GM19023 (cell line): ENCODE measurements around the gene DNAJB8.

Source experiments
- ATAC-seq: cut with Tn5 transposase; IDR thresholded peaks from one replicate; pipeline ENCODE4 v1.9.1; 2021; ENCODE audit warnings: mild to moderate bottlenecking, moderate library complexity; ENCODE audit not compliant: unreplicated experiment

Gene DNAJB8

DNA sequence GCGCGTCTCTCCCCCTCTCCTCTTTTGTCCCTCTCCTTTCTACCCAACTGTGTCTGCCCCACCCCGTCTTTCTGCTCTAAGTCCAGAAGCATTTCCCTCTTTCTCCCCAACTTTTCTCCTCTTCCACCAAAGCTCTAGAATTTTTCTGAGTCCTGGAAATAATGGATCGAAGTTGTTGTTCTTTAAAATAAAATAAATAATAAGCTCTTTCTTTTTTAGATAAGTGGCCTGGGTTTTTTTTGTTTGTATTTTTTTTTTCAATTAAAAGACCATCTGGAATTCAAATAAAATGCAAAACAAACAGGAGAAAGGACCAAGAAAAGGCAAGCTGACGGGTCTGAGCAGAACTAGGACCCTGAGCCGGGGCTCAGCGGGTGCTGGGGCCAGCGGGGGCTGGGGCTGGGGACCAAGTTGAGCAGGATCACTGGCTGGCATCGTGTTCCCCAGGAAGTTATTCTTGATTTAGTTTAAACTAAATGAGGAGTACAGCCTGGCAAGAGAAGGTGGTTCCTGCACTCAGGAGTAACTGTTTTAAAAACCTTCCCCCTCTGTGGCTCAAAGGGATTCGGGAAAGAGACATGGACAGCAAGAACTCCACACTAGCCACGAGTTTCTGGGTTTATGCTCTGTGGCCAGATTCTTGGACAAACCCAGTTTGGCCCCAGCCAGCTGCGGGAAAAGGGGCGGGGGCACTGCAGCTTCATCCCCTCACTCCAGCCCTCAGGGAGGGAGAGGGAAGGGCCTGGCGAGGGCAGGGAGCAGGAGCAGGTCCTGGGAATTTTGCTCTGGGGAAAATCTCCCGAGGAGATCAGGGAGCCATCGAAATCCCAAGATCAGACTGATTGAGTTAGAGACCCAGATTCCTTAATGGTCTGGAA, 18.0 kb upstream of the DNAJB8 start:
- no peak for ATAC-seq

DNA sequence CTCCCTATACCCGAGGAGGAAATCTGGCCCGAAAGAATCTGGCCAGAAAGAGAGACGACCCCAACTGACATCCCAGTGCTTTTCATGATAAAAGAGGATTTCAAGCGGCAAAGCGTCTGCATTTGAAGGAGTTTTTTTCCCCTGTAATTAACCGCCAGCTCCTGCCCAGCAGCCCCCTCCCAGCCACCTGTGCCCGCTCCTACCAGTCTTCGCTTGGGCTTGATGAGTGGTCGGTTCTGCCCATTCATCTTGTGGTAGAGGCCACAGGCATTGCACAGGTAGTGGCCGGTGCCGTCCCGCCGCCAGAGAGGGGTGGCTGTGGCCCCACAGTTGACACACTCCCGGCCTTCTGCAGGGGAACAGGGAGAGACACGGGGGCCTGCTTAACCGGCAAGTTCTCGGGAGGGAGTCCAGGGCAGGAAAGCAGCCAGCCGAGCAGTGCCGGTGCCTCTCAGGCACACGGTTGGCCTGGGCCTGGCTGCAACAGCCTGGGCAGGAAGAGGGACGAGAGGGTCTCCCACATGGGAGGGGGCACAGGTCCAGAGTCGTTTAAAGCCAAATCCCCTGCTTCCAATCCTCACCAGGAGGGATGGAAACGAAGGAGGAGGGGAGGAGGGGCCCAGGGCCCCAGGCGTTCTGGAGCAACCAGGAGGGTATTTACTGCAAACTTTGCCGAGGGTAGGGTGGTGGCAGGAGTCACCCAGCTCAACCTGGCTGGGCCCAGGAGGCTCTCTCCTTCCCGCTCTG, 17.1 kb upstream of the DNAJB8 start:
- ATAC-seq, result no peak

DNA sequence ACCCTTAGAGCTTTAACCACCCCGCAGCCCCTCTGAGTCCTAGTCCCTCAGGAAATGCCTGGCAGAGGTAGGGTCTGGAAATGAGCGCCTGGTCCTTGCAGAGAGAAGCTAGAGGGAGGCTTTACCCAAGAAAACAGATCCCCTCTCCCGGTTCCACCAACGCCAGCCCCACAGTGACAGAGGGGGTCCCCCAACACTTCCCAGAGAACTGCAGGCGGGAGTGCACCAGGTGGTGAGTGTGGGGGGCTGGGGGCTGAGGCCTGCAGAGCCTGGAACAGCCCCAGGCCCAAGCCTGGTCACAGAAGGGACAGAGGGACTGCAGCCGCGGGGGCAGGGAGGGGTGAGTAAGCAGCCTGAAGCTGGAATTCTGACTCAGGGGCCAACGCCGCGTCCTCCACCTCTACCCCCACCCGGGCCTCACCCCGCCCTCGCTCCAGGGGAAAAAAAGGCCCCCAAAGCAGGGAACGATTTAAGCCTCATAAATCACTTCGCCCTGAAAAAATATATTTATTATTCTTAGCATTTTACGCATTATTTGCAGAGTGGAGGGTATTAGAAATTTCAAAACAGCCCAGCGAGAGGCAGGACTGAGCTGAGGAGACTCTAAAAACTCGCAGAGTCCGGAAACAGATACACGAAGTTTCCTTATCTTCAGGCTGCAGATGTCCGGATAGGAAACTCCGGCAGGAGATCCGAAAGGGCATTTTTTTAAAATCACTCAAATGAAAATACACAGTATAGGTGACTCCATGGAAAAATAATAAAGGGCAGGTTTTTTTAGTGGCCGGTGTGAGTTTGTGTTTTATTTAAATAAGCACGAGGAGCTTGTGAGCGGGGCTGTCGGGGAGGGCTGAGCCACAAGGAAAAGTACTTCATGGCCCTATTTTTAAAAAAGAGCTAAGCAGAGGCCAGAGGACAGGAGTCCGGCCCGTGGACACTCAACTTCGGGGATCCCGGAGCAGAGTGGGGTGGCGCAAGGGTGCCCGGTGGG, 16.3 kb upstream of the DNAJB8 start:
- ATAC-seq, result no peak

DNA sequence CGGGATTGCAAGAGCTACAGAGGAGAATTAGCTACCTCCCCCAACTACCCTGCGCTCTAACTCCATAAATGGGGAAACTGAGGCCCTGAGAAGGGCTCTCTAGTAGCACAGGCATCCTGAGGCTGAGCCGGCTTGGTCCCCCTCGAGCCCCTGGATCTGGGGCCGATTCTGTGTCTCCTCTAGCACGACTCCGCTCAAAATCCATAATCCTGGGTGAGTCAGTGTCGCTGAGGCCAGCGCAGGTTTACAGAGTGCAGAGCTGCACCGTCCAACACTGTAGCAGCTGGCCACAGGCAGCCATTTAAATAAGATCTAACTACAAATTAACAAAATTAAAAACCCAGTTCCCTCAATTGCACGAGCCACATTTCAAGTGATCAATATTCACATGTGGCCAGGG, 15.5 kb upstream of the DNAJB8 start:
- no peak for ATAC-seq

DNA sequence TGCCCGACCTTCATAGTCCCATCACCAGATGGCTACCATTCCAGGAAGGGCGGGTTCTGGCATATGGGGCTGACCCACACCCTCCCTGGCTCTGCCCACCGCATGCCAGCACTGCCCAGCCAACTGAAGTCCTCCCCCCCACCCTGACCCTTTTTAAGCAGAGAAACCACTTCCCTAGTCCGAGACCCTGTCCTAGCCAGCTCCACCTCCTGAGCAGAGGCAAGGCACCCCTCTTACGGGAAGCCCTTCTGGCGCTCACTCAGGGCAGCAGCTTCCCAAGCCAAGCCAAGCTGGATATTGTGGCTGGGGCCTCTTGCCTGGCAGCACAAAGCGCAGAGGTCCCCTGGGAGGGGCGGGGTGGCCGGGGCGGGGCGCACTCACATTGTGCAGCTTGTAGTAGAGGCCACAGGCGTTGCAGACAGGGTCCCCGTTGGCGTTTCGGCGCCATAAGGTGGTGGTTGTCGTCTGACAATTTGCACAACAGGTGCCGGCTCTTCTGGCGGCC, 14.8 kb upstream of the DNAJB8 start:
- no peak for ATAC-seq

DNA sequence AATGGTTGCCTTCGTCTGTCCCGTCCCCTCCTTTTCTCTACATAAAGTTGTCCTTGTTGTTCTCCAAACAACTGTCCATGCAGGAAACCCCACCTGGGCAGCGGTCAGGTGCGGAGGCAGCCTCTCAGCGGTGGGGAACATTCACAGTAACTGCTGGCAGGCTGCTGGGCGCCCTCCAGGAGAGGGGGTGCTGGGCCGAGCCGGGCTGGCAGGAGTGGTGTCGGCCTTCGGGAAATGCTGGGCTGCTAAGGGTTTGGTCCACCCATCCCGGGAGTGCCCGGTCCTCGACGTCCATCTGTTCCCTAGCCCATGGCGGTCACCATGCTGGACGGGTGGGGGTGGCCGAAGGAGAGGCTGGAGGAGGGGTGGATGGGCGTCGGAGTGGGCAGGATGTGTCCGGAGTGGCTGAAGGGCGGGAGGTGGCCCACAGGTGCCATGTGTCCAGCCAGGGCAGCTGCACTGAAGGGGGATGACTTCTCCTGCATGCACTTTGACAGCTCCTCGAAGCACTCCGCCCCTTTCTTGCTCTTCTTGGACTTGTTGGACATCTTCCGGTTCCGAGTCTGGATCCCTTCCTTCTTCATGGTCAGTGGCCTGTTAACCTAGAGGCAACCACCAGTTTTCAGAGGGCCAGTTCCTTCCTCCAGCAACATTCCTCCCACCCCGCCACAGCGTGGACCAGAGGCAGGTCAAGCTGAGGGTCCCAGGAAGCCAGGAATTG, 14.2 kb upstream of the DNAJB8 start:
- ATAC-seq, result no peak

DNA sequence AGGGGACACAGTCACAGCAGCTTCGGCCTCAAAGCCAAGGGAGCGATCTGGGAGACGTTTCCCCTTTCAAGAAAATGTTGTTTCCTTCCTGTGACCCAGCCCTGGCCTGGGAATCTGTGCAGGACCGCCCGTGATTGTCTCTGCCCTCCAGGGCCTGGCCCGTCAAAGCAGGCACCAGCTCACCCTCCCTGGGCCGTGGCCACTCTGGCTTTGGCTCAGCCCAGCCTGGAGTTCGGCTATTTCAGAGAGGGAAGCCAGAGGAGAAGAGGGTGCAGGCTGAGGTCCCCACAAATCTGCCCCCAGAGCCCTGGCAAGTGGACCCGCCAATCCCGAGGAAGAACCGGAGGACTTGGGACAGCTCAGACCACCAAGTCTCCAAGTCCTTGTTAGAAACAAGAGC, 13.6 kb upstream of the DNAJB8 start:
- no peak for ATAC-seq

DNA sequence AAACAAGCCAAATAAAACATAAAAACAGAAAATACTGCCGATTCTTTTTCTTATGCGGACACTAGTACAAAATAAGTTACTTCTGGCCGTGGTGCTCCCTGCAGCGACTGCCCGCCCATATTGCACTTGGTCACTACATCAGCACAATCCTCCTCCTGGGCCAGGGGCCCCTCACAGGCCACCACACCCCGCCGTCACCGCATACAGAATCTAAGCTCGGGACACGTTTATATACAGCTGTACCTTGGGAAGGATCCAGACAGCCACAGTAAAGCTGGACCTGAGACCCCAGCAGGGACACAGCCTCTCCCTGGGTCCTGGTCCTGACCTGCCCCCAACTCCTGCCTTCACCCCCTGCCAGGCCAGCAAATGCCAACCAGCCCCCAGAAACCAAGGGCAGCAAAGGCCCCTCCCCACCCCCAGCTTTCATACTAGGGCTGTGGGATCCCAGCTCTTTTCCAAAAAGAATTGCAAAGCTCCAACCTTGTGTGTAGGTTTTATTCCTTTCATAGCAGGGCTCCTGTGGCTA, 12.9 kb upstream of the DNAJB8 start:
- no peak for ATAC-seq

DNA sequence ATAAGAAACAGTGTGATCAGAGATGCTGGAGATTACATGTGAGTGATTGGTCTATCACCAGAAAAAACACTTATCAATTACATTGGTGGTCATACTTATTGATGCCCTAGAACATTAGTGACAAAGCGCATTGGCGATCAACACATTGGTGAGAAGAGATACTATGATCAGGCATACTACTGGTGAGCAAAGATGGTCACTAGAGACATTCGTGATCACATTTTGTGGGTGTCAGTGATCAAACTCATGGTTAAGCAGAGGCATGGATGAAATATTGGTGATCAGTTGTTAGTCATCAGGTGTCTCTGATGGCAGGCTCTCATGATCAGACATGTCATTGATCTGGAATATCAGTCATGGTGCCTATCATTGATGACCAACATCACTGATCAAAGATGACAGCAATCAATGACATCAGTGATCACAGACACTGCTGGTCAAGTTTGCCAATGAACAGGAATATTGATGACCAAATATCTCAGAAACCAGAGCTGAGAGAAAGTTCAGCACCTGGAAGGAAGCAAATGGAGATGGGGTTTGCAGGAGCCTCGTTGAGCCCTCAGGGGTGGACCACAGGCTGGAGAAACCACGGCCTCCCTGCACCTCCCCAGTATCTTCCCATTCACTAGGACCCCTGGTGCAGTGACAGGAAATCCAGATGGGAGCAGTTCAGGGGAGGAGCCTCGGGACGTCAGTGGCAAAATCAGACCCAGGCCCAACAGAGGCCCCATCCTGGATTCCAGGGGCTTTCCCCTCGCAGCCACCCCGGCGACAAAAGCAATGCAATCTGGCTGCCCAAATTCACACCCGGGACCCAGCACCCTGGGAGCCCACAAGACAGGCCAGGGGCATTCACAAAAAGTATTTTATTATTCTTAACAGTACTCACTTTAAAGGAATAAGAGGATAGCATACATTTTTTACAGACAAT, 12.2 kb upstream of the DNAJB8 start:
- ATAC-seq, result no peak

DNA sequence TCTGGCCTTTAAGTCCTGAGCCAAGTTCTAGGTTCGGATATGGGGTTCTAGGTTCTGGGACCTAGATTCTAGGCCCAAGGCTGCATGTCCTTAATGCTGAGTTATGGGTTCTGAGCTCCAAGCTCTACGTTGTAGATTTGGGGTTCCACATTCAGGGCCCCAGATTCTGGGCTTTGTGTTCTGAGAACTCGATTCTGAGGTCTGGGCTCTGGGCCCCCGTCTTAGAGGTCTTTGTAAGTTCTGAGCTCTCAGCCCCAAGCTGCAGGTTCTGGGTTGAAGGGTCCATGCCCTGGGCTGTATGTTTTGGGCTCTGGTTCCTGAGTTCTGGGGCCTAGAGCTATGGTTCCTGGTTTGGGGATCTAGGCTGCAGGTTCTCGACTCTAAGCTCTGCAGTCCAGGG, 10.0 kb upstream of the DNAJB8 start:
- ATAC-seq, result no peak

DNA sequence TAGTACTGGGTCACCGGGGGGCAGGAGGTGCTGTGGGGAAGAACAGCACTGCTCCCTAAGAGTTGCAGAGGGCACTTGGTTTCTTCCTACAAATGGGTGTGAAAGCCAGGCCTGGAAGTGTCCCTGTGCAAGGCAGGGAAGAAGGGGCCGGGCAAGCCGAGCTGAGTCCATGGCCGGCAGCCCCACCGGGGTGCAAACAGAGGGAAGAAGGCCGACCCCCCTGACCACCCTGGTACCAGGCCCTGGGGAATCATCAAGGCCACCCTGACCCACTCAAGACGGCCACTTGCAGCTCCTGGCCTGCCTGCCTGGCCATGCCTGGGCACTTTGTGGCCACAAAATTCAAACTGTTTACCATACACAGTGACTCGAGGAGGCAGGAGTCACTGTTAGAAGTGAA, 8.7 kb upstream of the DNAJB8 start:
- ATAC-seq, result no peak

DNA sequence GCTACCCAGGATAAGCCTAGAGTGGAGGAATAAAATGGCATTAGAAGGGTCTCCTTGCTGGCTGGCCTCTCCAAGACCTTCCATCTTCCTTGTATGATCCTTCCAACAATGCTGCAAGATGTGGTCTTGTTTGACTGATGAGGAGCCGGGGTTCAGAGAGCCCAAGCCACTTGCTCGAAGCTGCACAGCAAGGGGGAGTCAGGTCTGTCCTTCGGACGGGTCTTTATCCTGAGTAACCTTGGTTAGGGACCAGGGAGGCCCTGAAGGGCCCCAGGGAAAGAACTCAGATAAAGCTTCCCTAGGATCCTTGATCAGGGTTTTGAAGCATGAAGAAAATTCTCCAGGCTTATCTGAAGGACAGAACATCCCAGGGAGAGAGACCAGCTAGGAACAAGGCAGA, 7.0 kb upstream of the DNAJB8 start:
- ATAC-seq, result no peak

DNA sequence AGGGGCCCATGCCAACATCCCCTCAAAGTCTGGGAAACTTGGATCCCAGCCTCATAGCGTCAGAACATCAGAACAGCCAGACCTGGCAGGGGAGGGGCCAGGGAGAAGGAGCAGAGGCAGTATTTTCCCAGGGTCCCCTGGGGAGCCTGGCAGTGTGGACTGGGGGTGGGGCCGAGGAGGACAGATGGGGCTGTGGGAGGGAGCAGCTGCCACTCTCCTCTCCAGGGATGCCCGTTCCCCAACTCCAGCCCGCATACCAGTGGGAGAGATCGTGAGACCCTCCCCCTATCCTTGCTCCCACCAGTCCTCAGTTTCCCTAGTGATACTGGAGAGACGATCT, 6.5 kb upstream of the DNAJB8 start:
- no peak for ATAC-seq

DNA sequence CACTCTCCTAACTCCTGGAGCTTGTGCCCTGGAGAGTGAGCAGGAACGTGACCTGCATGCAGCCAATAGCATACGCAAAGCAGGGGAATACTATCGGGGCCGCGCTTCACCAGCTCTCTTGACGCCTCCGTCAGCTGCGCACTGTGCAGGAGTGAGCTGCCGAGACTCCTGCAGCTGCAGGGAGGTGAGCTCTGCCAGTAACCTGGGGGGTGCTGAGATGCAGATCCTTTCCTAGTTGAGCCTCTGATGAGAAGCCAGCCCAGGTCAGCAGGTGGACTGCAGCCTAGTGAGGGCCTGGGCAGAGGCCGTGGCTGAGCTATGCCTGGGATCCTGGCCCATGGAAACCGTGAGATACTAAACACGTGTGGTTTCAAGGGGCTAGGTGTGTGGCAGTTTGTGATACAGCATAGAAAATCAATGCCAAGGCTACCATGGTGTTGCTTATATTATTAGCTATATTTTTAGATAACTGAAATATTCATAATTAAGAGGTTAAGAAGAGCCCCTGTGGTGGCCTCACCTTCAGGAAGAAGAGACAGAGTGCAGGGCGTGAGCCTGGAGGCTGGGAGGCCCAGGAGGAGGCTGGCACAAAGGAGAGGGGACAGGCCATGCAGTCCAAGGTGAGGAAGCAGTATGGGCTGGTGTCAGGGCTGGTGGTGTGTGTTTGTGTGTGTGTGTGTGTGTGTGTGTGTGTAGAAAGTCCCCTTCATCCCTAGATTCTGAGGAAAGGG, 5.9 kb upstream of the DNAJB8 start:
- ATAC-seq, result no peak

DNA sequence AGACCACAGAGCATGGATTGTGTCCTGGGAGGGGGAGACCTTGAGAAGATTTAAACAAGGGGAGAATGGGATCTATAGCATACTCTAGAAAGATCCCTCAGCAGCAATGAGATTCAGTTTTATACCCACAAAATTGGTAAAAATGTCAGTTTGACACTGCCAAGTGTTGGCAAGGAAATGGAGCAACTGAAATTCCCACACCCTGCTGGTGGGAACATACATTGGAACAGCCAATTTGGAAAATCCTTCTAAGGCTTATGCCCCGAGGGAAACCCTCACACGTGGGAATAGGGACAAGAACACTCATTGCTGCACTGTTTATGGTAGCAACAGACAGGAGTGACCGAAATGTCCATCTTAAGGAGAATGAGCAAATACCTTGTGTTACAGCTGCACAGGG, 5.0 kb upstream of the DNAJB8 start:
- no peak for ATAC-seq

DNA sequence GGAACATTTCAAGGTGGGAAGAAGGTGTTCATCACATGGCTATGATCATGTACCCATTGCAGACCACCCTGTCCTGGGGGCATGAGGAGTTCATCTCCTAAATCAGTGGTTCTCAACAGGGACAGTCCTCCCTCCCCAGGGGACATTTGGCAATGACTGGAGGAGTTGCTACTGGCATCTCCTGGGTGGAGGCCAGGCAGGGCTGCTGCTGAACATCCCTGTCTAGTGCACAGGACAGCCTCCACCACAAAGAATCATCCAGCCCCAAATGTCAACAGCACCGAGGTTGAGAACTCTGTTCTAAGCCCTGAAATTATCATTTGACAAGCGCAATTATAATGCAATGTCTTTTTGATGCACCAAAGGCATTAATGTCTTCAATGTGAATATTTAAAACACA, 4.4 kb upstream of the DNAJB8 start:
- ATAC-seq, result no peak

DNA sequence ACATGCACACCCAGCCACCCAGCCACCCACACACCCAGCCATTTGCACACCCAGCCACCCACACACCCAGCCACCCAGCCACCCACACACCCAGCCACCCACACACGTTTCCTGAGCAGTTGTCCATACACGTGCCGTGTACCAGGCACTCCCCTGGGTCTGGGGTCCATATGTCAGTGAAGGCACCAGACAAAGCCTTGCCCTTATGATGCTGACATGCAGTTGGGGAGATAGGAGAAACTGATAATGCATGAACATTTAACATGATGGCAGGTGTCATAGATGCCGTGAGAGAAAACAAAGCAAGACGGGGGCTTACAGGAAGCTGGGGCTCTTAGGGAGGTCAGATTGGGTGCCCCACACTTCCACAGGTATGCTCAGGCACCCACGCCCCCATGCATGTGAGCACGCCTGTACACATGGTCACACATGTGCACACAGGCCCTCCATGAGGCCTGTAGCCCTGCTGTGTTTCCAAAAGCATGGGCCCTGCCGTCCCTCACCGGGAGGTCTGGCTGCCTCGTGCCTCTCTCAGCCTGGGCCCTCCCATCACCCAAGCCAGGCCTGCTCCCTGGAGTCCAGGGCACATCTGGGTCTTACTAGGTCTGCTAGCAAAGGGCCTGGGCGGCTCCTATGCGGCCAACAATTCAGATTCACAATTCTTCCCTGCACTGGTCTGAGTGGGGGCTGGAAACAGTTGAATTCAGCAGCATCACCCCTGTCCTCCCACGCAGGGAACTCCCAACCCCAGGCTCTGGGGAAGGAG, 3.6 kb upstream of the DNAJB8 start:
- ATAC-seq, result no peak

DNA sequence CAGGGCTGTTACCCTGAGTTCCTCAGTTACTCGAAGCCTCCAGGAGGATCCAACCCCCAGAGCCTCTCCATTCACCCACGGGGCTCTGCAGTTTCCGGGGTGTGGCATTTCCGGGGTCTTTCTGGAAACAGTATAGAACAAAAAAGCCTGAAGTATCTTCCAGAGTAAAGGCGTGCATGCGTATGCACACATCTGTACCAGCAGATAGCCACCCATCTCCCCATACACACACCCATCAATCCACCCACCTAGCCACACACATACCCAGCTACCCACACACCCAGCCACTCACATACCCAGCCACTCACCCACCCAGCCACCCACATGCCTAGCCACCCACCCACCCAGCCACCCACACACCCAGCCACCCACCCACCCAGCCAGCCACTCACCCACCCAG, 2.9 kb upstream of the DNAJB8 start:
- no peak for ATAC-seq
